ENCODE data around the gene NCAM2. TPM values are rescaled to one million over a fixed set of nuclear protein-coding genes. Genes with fewer than 3 reads are reported as not detected.

The NCAM2 gene
- total RNA-seq, 1 experiment from 2014 or later = not detected

- no peak for DNase-seq (ENCODE audit: unreplicated experiment)
- TF ChIP-seq CTCF (IDR thresholded peaks at IDR 0.05; ENCODE audit: unreplicated experiment) = no peak
- intact Hi-C loops (cut with micrococcal nuclease) = no loop called here
- ChIA-PET POLR2A (interaction anchor here (0.6 kb wide), 1 partner anchor 12 kb away, joined by 3 read pairs; no protein-coding TSS in a partner anchor), CTCF (interaction anchor here (1.5 kb wide), 1 partner anchor 27 kb away, joined by 5 read pairs; no protein-coding TSS in a partner anchor)
- no peaks in the 10 kb centered on the region for H3K36me3 Mint-ChIP-seq (ENCODE audit: insufficient read depth, unreplicated experiment)
- H3K9me3 Mint-ChIP-seq (ENCODE audit: unreplicated experiment) = peaks cover 10% of the 10 kb centered on the region
- no peak overlapping the region for H3K4me3 Mint-ChIP-seq (ENCODE audit: unreplicated experiment)
- no peaks in the 10 kb centered on the region for H3K27me3 Mint-ChIP-seq (ENCODE audit: insufficient read depth, unreplicated experiment)
- H3K4me1 Mint-ChIP-seq (ENCODE audit: insufficient read depth, unreplicated experiment) = peaks cover 5% of the 10 kb centered on the region
- no peak overlapping the region for H3K27ac Mint-ChIP-seq (ENCODE audit: low read depth, unreplicated experiment)
- BruUV-seq (replicated peaks) = no TSS peak
These were observed 32.1 kb downstream of the NCAM2 start for GRCh38 chr21:21030311-21030710.

- POLR2A ChIA-PET = no interaction called here
- peak; percentile 53 for DNase-seq (ENCODE audit: unreplicated experiment)
- Mint-ChIP-seq H3K27me3 (ENCODE audit: insufficient read depth, unreplicated experiment) (no peaks in the 10 kb centered on the region), H3K9me3 (ENCODE audit: unreplicated experiment) (no peaks in the 10 kb centered on the region), H3K27ac (ENCODE audit: low read depth, unreplicated experiment) (no peak overlapping the region), H3K4me1 (ENCODE audit: insufficient read depth, unreplicated experiment) (no peaks in the 10 kb centered on the region), H3K4me3 (ENCODE audit: unreplicated experiment) (no peak overlapping the region), H3K36me3 (ENCODE audit: insufficient read depth, unreplicated experiment) (no peaks in the 10 kb centered on the region)
- BruUV-seq (replicated peaks) = no TSS peak
- CTCF ChIA-PET = interaction anchor here (0.6 to 1.2 kb wide), 4 partner anchors 16 to 1459 kb away, joined by 3 to 5 read pairs (median 3); no protein-coding TSS in a partner anchor
- intact Hi-C loops (cut with micrococcal nuclease) = no loop called here
- no peak for TF ChIP-seq CTCF (IDR thresholded peaks at IDR 0.05; ENCODE audit: unreplicated experiment)
These were observed 35.8 kb downstream of the NCAM2 start for GRCh38 chr21:21034036-21034435.

- H3K4me1 Mint-ChIP-seq (ENCODE audit: insufficient read depth, unreplicated experiment) = peaks cover 15% of the 10 kb centered on the region
- peaks cover 13% of the 10 kb centered on the region for H3K9me3 Mint-ChIP-seq (ENCODE audit: unreplicated experiment)
- CTCF ChIA-PET = interaction anchor here (0.6 kb wide), 1 partner anchor 1946 kb away, joined by 3 read pairs; no protein-coding TSS in a partner anchor
- H3K4me3 Mint-ChIP-seq (ENCODE audit: unreplicated experiment) = no peak overlapping the region
- no peaks in the 10 kb centered on the region for H3K36me3 Mint-ChIP-seq (ENCODE audit: insufficient read depth, unreplicated experiment)
- TF ChIP-seq CTCF (IDR thresholded peaks at IDR 0.05; ENCODE audit: unreplicated experiment) = no peak
- POLR2A ChIA-PET = no interaction called here
- intact Hi-C loops (cut with micrococcal nuclease) = no loop called here
- no peak for DNase-seq (ENCODE audit: unreplicated experiment)
- H3K27me3 Mint-ChIP-seq (ENCODE audit: insufficient read depth, unreplicated experiment) = no peaks in the 10 kb centered on the region
- no TSS peak for BruUV-seq (replicated peaks)
- H3K27ac Mint-ChIP-seq (ENCODE audit: low read depth, unreplicated experiment) = no peak overlapping the region
These were observed 41.5 kb downstream of the NCAM2 start for GRCh38 chr21:21039624-21040170.

GRCh38 chr21:21045518-21045917 is 47.3 kb downstream of the NCAM2 start:
- ChIA-PET POLR2A (interaction anchor here (0.6 kb wide), 1 partner anchor 446 kb away, joined by 3 read pairs; no protein-coding TSS in a partner anchor), CTCF (no interaction called here)
- Mint-ChIP-seq H3K9me3 (ENCODE audit: unreplicated experiment) (peaks cover 13% of the 10 kb centered on the region), H3K4me1 (ENCODE audit: insufficient read depth, unreplicated experiment) (peaks cover 12% of the 10 kb centered on the region), H3K36me3 (ENCODE audit: insufficient read depth, unreplicated experiment) (no peaks in the 10 kb centered on the region), H3K27ac (ENCODE audit: low read depth, unreplicated experiment) (no peak overlapping the region), H3K27me3 (ENCODE audit: insufficient read depth, unreplicated experiment) (no peaks in the 10 kb centered on the region), H3K4me3 (ENCODE audit: unreplicated experiment) (no peak overlapping the region)
- TF ChIP-seq CTCF (IDR thresholded peaks at IDR 0.05; ENCODE audit: unreplicated experiment) = no peak
- intact Hi-C loops (cut with micrococcal nuclease) = no loop called here
- BruUV-seq (replicated peaks) = no TSS peak
- no peak for DNase-seq (ENCODE audit: unreplicated experiment)
